Activated T-helper 9 cell treated with anti-CD3 and anti-CD28 coated beads, Interleukin-2, amount 50 U/mL, for 16 hours (primary cell): Measurements from ENCODE around the gene YPEL5.

Experiments used
- DNase-seq: peaks from one replicate; pipeline ENCODE4 v3.0.0-alpha.2; 2020; ENCODE audit warnings: low read depth

Gene YPEL5

GRCh38 chr2:30165617-30166016, 18.8 kb downstream of the YPEL5 start:
- no peak for DNase-seq

GRCh38 chr2:30172627-30173026, 25.8 kb downstream of the YPEL5 start:
- DNase-seq = no peak

- DNase-seq = no peak
These were observed 30.6 kb downstream of the YPEL5 start for GRCh38 chr2:30177440-30177839.

DNA sequence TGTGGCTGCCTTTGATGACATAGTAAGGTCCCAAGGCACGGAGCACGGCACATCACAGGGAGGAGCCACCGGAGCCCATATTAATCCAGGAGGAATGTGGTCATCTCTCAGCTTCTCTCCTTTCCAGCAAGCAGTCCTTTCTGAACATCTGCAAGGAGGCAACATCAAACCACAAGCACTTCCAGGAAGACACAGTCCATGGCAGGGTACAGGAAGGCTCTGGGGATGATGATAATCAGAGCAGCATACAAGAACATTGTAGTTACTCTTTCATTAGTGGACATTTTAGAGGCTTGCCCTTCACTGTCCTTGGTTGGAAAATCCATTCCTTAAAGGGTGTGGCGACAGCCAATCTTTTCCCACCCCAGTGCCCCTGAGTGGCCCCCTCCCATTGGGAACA, 31.1 kb downstream of the YPEL5 start:
- DNase-seq = no peak

- DNase-seq = no peak
These were observed 32.0 kb downstream of the YPEL5 start for GRCh38 chr2:30178618-30179434.

- DNase-seq = no peak
These were observed 32.7 kb downstream of the YPEL5 start for GRCh38 chr2:30179536-30179935.

- DNase-seq = no peak
These were observed 33.4 kb downstream of the YPEL5 start for GRCh38 chr2:30180226-30180625.

DNA sequence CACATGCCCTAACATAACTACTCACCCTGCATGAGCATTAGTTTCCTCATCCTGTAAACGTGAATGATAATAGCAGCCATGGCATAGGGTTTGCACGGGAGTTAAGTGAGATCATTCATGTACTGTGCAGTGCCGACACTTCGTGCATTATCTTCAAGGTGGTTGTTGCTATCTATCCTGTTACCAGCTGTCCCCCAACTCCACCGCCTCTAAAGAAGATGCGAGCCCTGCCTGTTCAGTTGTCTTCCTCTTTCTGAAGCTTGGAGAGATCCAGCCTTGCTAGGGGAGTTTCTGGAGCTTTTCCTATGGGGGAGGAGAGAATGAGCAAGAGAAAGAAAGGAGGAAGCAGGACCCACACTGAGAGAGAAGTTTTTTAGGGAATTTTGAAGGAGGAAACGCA, 34.4 kb downstream of the YPEL5 start:
- no peak for DNase-seq

- DNase-seq = no peak
These were observed 37.2 kb downstream of the YPEL5 start for GRCh38 chr2:30184035-30184434.

GRCh38 chr2:30185178-30185577, 38.4 kb downstream of the YPEL5 start:
- DNase-seq = no peak

- DNase-seq = no peak
These were observed 41.5 kb downstream of the YPEL5 start for GRCh38 chr2:30188292-30188691.

DNA sequence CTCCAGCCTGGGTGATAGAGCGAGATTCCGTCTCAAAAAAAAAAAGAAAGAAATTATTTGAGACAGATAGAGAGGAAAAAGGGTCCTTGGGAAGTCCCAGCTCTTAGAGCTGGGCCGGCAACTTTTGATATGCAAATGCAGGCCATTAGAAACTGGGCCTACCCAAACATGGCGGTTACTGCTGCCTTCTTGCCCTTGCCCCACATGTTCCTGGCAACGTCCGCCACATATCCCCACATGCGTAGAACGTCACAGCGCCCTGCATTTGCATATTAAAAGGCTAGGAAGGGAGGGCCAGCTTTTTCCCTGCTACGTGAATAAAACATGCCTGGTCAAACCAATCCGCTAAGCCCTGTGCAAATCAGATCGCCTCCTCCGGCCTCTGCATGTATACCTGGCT, 43.8 kb downstream of the YPEL5 start:
- DNase-seq = no peak

- DNase-seq = no peak
These were observed 44.3 kb downstream of the YPEL5 start for GRCh38 chr2:30191107-30191506.

GRCh38 chr2:30191819-30192271, 45.0 kb downstream of the YPEL5 start:
- no peak for DNase-seq

GRCh38 chr2:30192314-30192713, 45.5 kb downstream of the YPEL5 start:
- DNase-seq = no peak

DNA sequence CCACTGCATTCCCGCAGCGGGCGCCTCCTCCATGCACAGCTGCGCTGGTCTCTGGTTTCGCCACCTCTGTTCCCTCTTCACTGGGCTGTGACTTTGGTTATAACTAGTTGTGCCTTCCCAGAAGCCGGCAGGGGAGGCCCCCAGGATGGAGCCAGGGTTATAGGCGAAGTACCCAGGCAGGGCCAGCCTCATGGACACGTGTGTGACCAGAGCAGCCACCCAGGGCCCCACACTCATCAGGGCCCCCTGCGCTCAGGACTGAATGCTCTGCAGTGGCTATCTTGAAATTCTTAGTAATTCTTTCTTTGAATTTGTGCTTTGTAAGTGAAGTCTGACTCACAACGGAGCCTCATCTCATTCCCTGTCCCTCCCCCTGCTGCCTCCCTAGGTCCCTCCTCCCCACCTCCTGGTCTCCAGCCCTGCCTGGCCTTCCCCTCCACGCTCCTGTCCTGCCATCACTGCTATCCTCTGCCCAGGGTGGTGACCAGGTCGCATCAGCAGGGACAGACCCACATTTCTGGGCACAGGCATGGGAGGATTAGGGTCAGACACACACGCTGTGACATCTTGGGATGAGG, 46.4 kb downstream of the YPEL5 start:
- DNase-seq = no peak

DNA sequence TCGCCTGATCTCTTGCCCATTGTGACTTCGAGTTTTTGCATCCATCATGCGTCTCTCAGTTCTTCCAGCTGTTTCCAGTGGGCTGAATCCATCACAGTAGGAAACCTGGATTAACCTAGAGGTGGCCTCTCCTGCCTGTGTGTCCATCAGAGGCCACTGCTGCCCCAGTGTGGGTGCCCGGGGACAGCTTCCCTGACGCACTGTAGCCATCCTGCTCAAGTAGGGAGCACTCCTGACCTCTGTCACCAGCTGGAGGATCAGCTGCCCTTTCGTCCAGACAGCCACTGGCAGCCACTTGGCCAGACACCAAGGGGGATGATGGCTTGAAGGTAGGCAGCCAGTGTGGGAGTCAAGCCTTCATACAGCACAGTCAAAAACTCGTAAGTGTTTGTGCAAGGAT, 47.6 kb downstream of the YPEL5 start:
- DNase-seq = no peak

GRCh38 chr2:30195016-30195415, 48.2 kb downstream of the YPEL5 start:
- DNase-seq = no peak

- DNase-seq = no peak
These were observed 50.9 kb downstream of the YPEL5 start for GRCh38 chr2:30197570-30198192.

DNA sequence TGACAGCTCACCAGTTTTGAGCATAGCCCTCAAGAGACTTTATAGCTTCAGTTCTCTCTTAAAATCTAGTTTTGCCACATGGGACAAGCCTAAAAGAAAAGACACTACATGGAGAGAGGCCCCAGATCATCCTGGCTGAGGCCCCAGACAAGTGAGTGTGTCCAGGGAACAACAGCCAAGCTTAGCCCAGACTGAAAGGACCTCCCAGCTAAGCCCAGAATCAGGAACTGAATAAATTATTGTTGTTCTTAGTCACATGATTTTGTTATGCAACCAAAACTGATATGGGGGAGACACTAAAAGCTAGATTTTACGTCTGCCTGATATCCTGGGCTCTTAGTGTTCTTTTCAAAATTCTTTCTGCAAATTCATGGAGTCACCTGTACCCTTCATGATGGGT, 55.2 kb downstream of the YPEL5 start:
- no peak for DNase-seq

DNA sequence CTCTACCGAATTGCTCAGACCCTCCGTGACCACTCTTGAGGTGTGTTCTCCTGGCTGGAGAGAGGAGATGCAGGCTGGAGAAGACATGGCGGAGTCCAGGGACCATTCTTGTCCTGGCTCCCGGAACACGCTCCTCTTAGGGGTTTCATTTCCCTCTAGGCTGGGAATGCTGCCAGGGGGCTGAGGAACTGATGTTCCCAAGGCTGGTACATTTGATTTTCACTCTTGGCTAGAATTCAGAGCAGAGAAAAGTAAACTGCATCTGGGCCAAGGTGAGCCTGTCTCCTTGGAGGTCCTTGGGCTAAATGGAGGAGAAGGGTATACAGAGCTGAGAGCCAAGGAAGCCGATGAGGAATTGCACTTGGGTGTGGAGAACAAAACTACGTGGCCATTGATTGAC, 56.3 kb downstream of the YPEL5 start:
- no peak for DNase-seq

- DNase-seq = no peak
These were observed 57.5 kb downstream of the YPEL5 start for GRCh38 chr2:30204281-30204680.

DNA sequence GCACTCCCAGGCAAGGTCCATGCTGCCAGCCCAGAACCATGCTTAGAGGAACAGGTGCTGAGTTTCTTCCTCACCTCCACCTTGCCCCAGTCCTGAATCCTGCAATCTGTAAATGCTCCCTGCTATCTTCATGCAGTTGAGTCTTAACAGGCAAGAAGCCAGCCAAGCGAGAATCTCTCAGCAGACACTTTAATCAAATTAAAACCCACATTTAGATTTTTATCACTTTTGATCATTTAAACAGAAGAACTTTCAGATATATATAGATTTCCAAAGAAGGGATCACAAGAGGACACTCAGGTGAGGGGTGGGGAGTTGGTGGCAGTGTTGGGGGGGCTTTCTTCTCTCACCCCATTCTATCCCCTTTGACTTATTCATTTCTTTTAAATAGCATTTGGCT, 58.6 kb downstream of the YPEL5 start:
- no peak for DNase-seq
